AG04450 (cell line): Measurements from ENCODE around the gene HOXA9. TPM values are rescaled to one million over a fixed set of nuclear protein-coding genes. Genes with fewer than 3 reads are reported as not detected.

ENCODE experiments used
- CTCF ChIA-PET: fragments of 300-600, 350-600 bp; formaldehyde crosslinking; extraction: SDS; loops from one replicate; lab custom pipeline; 2022; ENCODE audit warnings: antibody characterized with exemption, inconsistent platforms; lab: Charles Lee
- POLR2A ChIA-PET: fragments of 350-600 bp; formaldehyde crosslinking; extraction: SDS; loops from one replicate; lab custom pipeline; 2021; ENCODE audit warnings: antibody characterized with exemption, inconsistent platforms; lab: Yijun Ruan, JAX
- DNase-seq: peaks from one replicate; pipeline ENCODE4 v3.0.0-alpha.2; 2011; ENCODE audit warnings: low read depth, low spot score
- H3K27ac ChIP-seq: one replicate; pipeline ENCODE4 v1.5.1; 2012; ENCODE audit warnings: low read depth, low read length, control low read depth
- H3K27me3 ChIP-seq: one replicate; pipeline ENCODE4 v1.6.0; 2012; ENCODE audit warnings: low read length; ENCODE audit not compliant: control insufficient read depth, insufficient read depth
- H3K4me3 ChIP-seq: 2 replicates; pipeline ENCODE4 v1.5.1; 2011; ENCODE audit warnings: mild to moderate bottlenecking, low read depth, low read length, control low read depth
- H3K9me3 ChIP-seq: 2 replicates; pipeline ENCODE4 v1.5.1; 2012; ENCODE audit warnings: low read length; ENCODE audit not compliant: control insufficient read depth, insufficient read depth
- CTCF ChIP-seq: IDR thresholded peaks from 2 replicates; pipeline ENCODE4 v1.5.1; 2011; ENCODE audit warnings: low read depth, low read length, control low read depth, inconsistent platforms
- polyA plus RNA-seq: library from polyadenylated mRNA; depleted of rRNA; stranded (reverse); fragments of >200 nt; gene quantifications from 2 replicates; pipeline ENCODE4 v1.2.3, GENCODE V29; 2011; rRNA removed
- small RNA-seq: library from RNA; depleted of rRNA; stranded (forward); fragments of <200 nt; gene quantifications from one replicate; pipeline ENCODE3, GENCODE V24; 2012; ENCODE audit warnings: low read depth; ENCODE audit not compliant: insufficient read length

The HOXA9 gene
- polyA plus RNA-seq, 1 experiment, result 1.5 TPM

- Histone ChIP-seq H3K27me3 (no peaks in the 10 kb centered on the region), H3K9me3 (no peaks in the 10 kb centered on the region), H3K4me3 (peak overlapping the region; percentile 84), H3K27ac (peak overlapping the region; percentile 98)
- POLR2A ChIA-PET, result interaction anchor here (0.5 to 1.9 kb wide), 11 partner anchors 9 to 916 kb away, joined by 3 to 11 read pairs (median 3); partner anchors contain the start of genes HOXA4 and HOXA5
- TF ChIP-seq CTCF, result no peak
- CTCF ChIA-PET, result interaction anchor here (1.1 to 1.7 kb wide), 6 partner anchors 10 to 283 kb away, joined by 3 to 4 read pairs (median 4); no protein-coding TSS in a partner anchor
- no peak for DNase-seq
Observed at GRCh38 chr7:27113991-27114769, 51.2 kb downstream of the HOXA9 start.

GRCh38 chr7:27112955-27113949, 52.1 kb downstream of the HOXA9 start:
- ChIA-PET CTCF (interaction anchor here (0.6 to 1.0 kb wide), 4 partner anchors 28 to 435 kb away, joined by 3 to 8 read pairs (median 4); partner anchors contain the start of gene HOXA5), POLR2A (interaction anchor here (0.6 to 1.8 kb wide), 10 partner anchors 8 to 39 kb away, joined by 3 to 9 read pairs (median 3); partner anchors contain the start of genes HOXA3, HOXA4 and HOXA5)
- no peak for TF ChIP-seq CTCF
- H3K27me3 ChIP-seq, result no peaks in the 10 kb centered on the region
- peak overlapping the region; percentile 98 for H3K27ac ChIP-seq
- H3K9me3 ChIP-seq, result no peaks in the 10 kb centered on the region
- peak; percentile 82 for DNase-seq
- H3K4me3 ChIP-seq, result peak overlapping the region; percentile 84

Small RNA genes within 50 kb of the gene (small RNA-seq; reads per million reads assigned to genes)
- gene AC004080.5, result not detected
- not detected for gene RF02140
- not detected for gene RF02141

Other genes with a start within 250 kb of the HOXA9 start
- 2.6 and 2.9 TPM in 2 replicates for gene HOXA1, start 69.5 kb downstream of the HOXA9 start, polyA plus RNA-seq
- 3.1 and 4.1 TPM in 2 replicates for gene HOXA2, start 62.9 kb downstream of the HOXA9 start, polyA plus RNA-seq
- gene HOXA4, start 34.8 kb downstream of the HOXA9 start, polyA plus RNA-seq, result 5.4 and 5.8 TPM in 2 replicates
- 48.3 and 51.0 TPM in 2 replicates for gene HOXA5, start 21.9 kb downstream of the HOXA9 start, polyA plus RNA-seq
- 1.2 and 1.3 TPM in 2 replicates for gene HOXA6, start 17.8 kb downstream of the HOXA9 start, polyA plus RNA-seq
- gene HOXA3, start 13.0 kb downstream of the HOXA9 start, polyA plus RNA-seq, result 1.6 and 1.9 TPM in 2 replicates
- 5.1 and 5.3 TPM in 2 replicates for gene HOXA7, start 8.9 kb downstream of the HOXA9 start, polyA plus RNA-seq
- 0.36 and 0.47 TPM in 2 replicates for gene HOXA10, start 8.8 kb upstream of the HOXA9 start, polyA plus RNA-seq
- gene HOXA11, start 19.7 kb upstream of the HOXA9 start, polyA plus RNA-seq, result 0.04 and 0.14 TPM in 2 replicates
- not detected in 2 replicates for gene HOXA13, start 34.6 kb upstream of the HOXA9 start, polyA plus RNA-seq
- gene EVX1, start 77.3 kb upstream of the HOXA9 start, polyA plus RNA-seq, result not detected in 2 replicates